ENCODE data around the gene HCRTR1.
A peak's percentile ranks its signal among the peaks of the same experiment; 100 is the strongest.

Gene HCRTR1

GRCh38 chr1:31596737-31597097 lies 20.8 kb upstream of the HCRTR1 start:
- no peak for DNase-seq

GRCh38 chr1:31598980-31599379 lies 18.5 kb upstream of the HCRTR1 start:
- no peak for DNase-seq

- DNase-seq: no peak
These were observed 16.8 kb upstream of the HCRTR1 start for GRCh38 chr1:31600641-31601040.

- DNase-seq: no peak
These were observed 15.4 kb upstream of the HCRTR1 start for GRCh38 chr1:31602081-31602480.

- DNase-seq: no peak
These were observed 11.5 kb upstream of the HCRTR1 start for GRCh38 chr1:31605908-31606427.

- DNase-seq: no peak
These were observed 10.1 kb upstream of the HCRTR1 start for GRCh38 chr1:31607360-31607759.

- DNase-seq: no peak
These were observed 7.9 kb upstream of the HCRTR1 start for GRCh38 chr1:31609514-31610118.

GRCh38 chr1:31614414-31615005 lies 3.0 kb upstream of the HCRTR1 start:
- no peak for DNase-seq

GRCh38 chr1:31615414-31615813 lies 2.1 kb upstream of the HCRTR1 start:
- DNase-seq: no peak

- no peak for DNase-seq
These were observed 1.6 kb upstream of the HCRTR1 start for GRCh38 chr1:31615939-31616338.

- peak in 5 of 51 donors; percentile 8 to 45 (median 11) for DNase-seq
These were observed 642 bp downstream of the HCRTR1 start for GRCh38 chr1:31617916-31618746.

GRCh38 chr1:31618916-31619846 lies 1.7 kb downstream of the HCRTR1 start:
- DNase-seq: no peak

- DNase-seq: no peak
These were observed 3.4 kb downstream of the HCRTR1 start for GRCh38 chr1:31620631-31621497.

GRCh38 chr1:31621498-31621820 lies 4.0 kb downstream of the HCRTR1 start:
- DNase-seq: no peak

GRCh38 chr1:31621847-31622730 lies 4.6 kb downstream of the HCRTR1 start:
- no peak for DNase-seq

- DNase-seq: no peak
These were observed 5.9 kb downstream of the HCRTR1 start for GRCh38 chr1:31623365-31623764.

- DNase-seq: no peak
These were observed 6.8 kb downstream of the HCRTR1 start for GRCh38 chr1:31624309-31624708.

- no peak for DNase-seq
These were observed 7.4 kb downstream of the HCRTR1 start for GRCh38 chr1:31624731-31625514.
